HepG2 (cell line): ENCODE data around the gene ZNF444. TPM values are rescaled to one million over a fixed set of nuclear protein-coding genes. Genes with fewer than 3 reads are reported as not detected.

ENCODE experiments used
- CENPT ChIP-seq: sonication (generic); formaldehyde crosslinking; IDR thresholded peaks from 2 replicates; pipeline ENCODE4 v1.8.0; 2022; ENCODE audit warnings: low read depth, mild to moderate bottlenecking, moderate library complexity, missing genetic modification reagents
- CTCF ChIP-seq: sonication (generic); formaldehyde crosslinking; IDR thresholded peaks from 2 replicates; pipeline ENCODE4 v1.5.0; 2020; ENCODE audit warnings: mild to moderate bottlenecking, missing genetic modification reagents, moderate library complexity
- HNF4A ChIP-seq: sonication (generic); formaldehyde crosslinking; IDR thresholded peaks from 2 replicates; pipeline ENCODE4 v1.4.0; 2020; ENCODE audit warnings: missing genetic modification reagents
- HNRNPL ChIP-seq: fragments of 200-400 bp; formaldehyde crosslinking; IDR thresholded peaks from 2 replicates; pipeline ENCODE4 v1.6.1; 2017; ENCODE audit warnings: mild to moderate bottlenecking, low read depth, low read length
- KLF11 ChIP-seq: IDR thresholded peaks from 2 replicates; pipeline ENCODE4 v1.6.1; 2016; ENCODE audit warnings: missing compliant biosample characterization
- MXI1 ChIP-seq: IDR thresholded peaks from 3 replicates; pipeline ENCODE4 v1.6.1; 2012; ENCODE audit warnings: low read depth, low read length, inconsistent platforms, borderline replicate concordance
- PAXIP1 ChIP-seq: sonication (generic); formaldehyde crosslinking; conservative IDR thresholded peaks from 2 replicates; pipeline ENCODE4 v1.4.0; 2020; ENCODE audit warnings: mild to moderate bottlenecking, missing genetic modification reagents, moderate library complexity
- RBM39 ChIP-seq: fragments of 200-400 bp; formaldehyde crosslinking; IDR thresholded peaks from one replicate; pipeline ENCODE4 v1.6.1; 2018; ENCODE audit warnings: antibody characterized with exemption, mild to moderate bottlenecking, low read depth, low read length; ENCODE audit not compliant: poor library complexity, severe bottlenecking
- RFX5 ChIP-seq: IDR thresholded peaks from 2 replicates; pipeline ENCODE4 v1.6.1; 2011; ENCODE audit warnings: low read depth, low read length, improper control_type of control experiment
- SOX5 ChIP-seq: IDR thresholded peaks from 2 replicates; pipeline ENCODE4 v1.6.1; 2016; ENCODE audit warnings: borderline replicate concordance
- SSRP1 ChIP-seq: IDR thresholded peaks from 2 replicates; pipeline ENCODE4 v1.6.1; 2016; ENCODE audit warnings: control low read depth
- STAG1 ChIP-seq: sonication (generic); formaldehyde crosslinking; IDR thresholded peaks from 2 replicates; pipeline ENCODE4 v1.4.0; 2020; ENCODE audit warnings: missing genetic modification reagents
- STAT6 ChIP-seq: sonication (generic); formaldehyde crosslinking; IDR thresholded peaks from 2 replicates; pipeline ENCODE4 v1.4.0; 2020; ENCODE audit warnings: missing genetic modification reagents, mild to moderate bottlenecking, borderline replicate concordance
- TEAD2 ChIP-seq: sonication (generic); formaldehyde crosslinking; IDR thresholded peaks from 2 replicates; pipeline ENCODE4 v1.9.0; 2021; ENCODE audit warnings: missing genetic modification reagents
- THAP7 ChIP-seq: sonication (generic); formaldehyde crosslinking; IDR thresholded peaks from 2 replicates; pipeline ENCODE4 v1.8.1; 2023; ENCODE audit warnings: mild to moderate bottlenecking, missing genetic modification reagents
- TSC22D2 ChIP-seq: sonication (generic); formaldehyde crosslinking; IDR thresholded peaks from 2 replicates; pipeline ENCODE4 v1.5.1; 2020; ENCODE audit warnings: missing genetic modification reagents, mild to moderate bottlenecking, borderline replicate concordance
- ZFP36L2 ChIP-seq: sonication (generic); formaldehyde crosslinking; IDR thresholded peaks from 2 replicates; pipeline ENCODE4 v1.4.0; 2020; ENCODE audit warnings: missing genetic modification reagents
- ZFP91 ChIP-seq: sonication (generic); formaldehyde crosslinking; IDR thresholded peaks from 2 replicates; pipeline ENCODE4 v1.9.0; 2022; ENCODE audit warnings: missing genetic modification reagents, mild to moderate bottlenecking, borderline replicate concordance
- ZNF451 ChIP-seq: sonication (generic); formaldehyde crosslinking; IDR thresholded peaks from 2 replicates; pipeline ENCODE4 v1.5.0; 2020; ENCODE audit warnings: mild to moderate bottlenecking, missing genetic modification reagents
- ZNF660 ChIP-seq: sonication (generic); formaldehyde crosslinking; IDR thresholded peaks from 2 replicates; pipeline ENCODE4 v1.5.1; 2020; ENCODE audit warnings: mild to moderate bottlenecking, low read depth, missing genetic modification reagents, borderline replicate concordance
- ZNF772 ChIP-seq: sonication (generic); formaldehyde crosslinking; IDR thresholded peaks from 2 replicates; pipeline ENCODE4 v1.5.0; 2020; ENCODE audit warnings: mild to moderate bottlenecking, missing genetic modification reagents
- polyA plus RNA-seq, 8 experiments: library from polyadenylated mRNA; depleted of rRNA in 3 of 8; stranded (reverse) in 7 of 8; unstranded in 1 of 8; fragments of >200 nt; fragmentation: Illumina TruSeq in 4 of 8; extraction: Trizol in 4 of 8; gene quantifications; 2 replicates each; pipeline versions ENCODE4 v1.2.1 to v1.2.3, GENCODE V29; 2011 to 2016; ENCODE audit warnings: low read depth in 4 of 8, missing spikeins in 1 of 8, mixed read lengths in 1 of 8; ENCODE audit not compliant: insufficient read depth in 1 of 8
- total RNA-seq, 5 experiments: library from RNA; depleted of rRNA; stranded (reverse); fragments of >200 nt; fragmentation: Illumina TruSeq; extraction: Trizol; gene quantifications; 2 replicates each; pipeline ENCODE4 v1.2.3, GENCODE V29; 2016; ENCODE audit warnings: low read depth in 1 of 5

Gene ZNF444
- total and polyA plus RNA-seq, 2 of the 13 experiments (the other 11 are each of a cell fraction or from before 2014, with no cell fraction given): 27.4 to 30.3 TPM

- TF ChIP-seq PAXIP1 (CRISPR knock-in tag) (no peak), ZNF772 (CRISPR knock-in tag) (no peak), RBM39 (no peak), KLF11 (CRISPR knock-in tag) (no peak), STAT6 (CRISPR knock-in tag) (no peak), SSRP1 (CRISPR knock-in tag) (0 out of 2 replicates have a peak, but pooled peaks have one; percentile 27), CENPT (CRISPR knock-in tag) (no peak), ZFP36L2 (CRISPR knock-in tag) (no peak), ZFP91 (no peak), TEAD2 (no peak), ZNF660 (CRISPR knock-in tag) (no peak), RFX5 (no peak), TSC22D2 (CRISPR knock-in tag) (no peak), HNF4A (CRISPR knock-in tag) (peak; percentile 58), SOX5 (CRISPR knock-in tag) (no peak), THAP7 (CRISPR knock-in tag) (no peak), MXI1 (no peak), CTCF (0 out of 2 replicates have a peak, but pooled peaks have one; percentile 6), HNRNPL (no peak), ZNF451 (CRISPR knock-in tag) (no peak), STAG1 (CRISPR knock-in tag) (no peak)
These were observed 1.9 kb downstream of the ZNF444 start (continued) for GRCh38 chr19:56142897-56143434.
